Endothelial cell of umbilical vein (primary cell): Measurements from ENCODE around the gene SETX.

ENCODE experiments used
- CTCF ChIP-seq, 2 donors: IDR thresholded peaks; 1 replicate in 1 of 2; 2 replicates in 1 of 2; pipeline ENCODE4 v1.5.1; 2011; ENCODE audit warnings: low read length in 2 of 2, mild to moderate bottlenecking in 2 of 2, moderate library complexity in 2 of 2, control low read depth in 1 of 2, inconsistent platforms in 1 of 2, low read depth in 1 of 2; ENCODE audit not compliant: insufficient read depth in 1 of 2; ENCODE audit errors: extremely low read depth in 1 of 2
- EZH2 ChIP-seq: IDR thresholded peaks from 2 replicates; pipeline ENCODE4 v1.6.1; 2012; ENCODE audit warnings: borderline replicate concordance, low read depth, mild to moderate bottlenecking, moderate library complexity, low read length, inconsistent platforms; ENCODE audit not compliant: severe bottlenecking
- MAX ChIP-seq: IDR thresholded peaks from 2 replicates; pipeline ENCODE4 v1.6.1; 2011; ENCODE audit not compliant: insufficient read depth, insufficient read length
- MYC ChIP-seq: IDR thresholded peaks from one replicate; pipeline ENCODE4 v1.6.1; 2011; ENCODE audit warnings: mild to moderate bottlenecking, low read depth, low read length
- POLR2A ChIP-seq: IDR thresholded peaks from 2 replicates; pipeline ENCODE4 v1.6.1; 2012; ENCODE audit warnings: low read depth, mild to moderate bottlenecking, control low read depth, low read length
- POLR2AphosphoS5 ChIP-seq: IDR thresholded peaks from 2 replicates; pipeline ENCODE4 v1.6.1; 2012; ENCODE audit warnings: low read depth, mild to moderate bottlenecking, control low read depth, low read length, moderate library complexity; ENCODE audit not compliant: insufficient read depth

GRCh38 chr9:132247942-132248341, 106.8 kb downstream of the SETX start:
- no peak for TF ChIP-seq POLR2AphosphoS5
- TF ChIP-seq MAX: no peak
- no peak for TF ChIP-seq CTCF (IDR thresholded peaks at IDR 0.05; ENCODE audit: extremely low read depth in 1 of 2, insufficient read depth in 1 of 2, low read depth in 1 of 2, low read length in 2 of 2)
- no peak for TF ChIP-seq POLR2A
- TF ChIP-seq EZH2: no peak
- no peak for TF ChIP-seq MYC
